Endodermal cell (in vitro differentiated cells): ENCODE measurements around the gene NAV2. TPM values are rescaled to one million over a fixed set of nuclear protein-coding genes. Genes with fewer than 3 reads are reported as not detected.

Experiments used
- DNase-seq: peaks from one replicate; pipeline ENCODE4 v3.0.0-alpha.2; 2017
- H3K27ac ChIP-seq: 2 replicates; pipeline ENCODE4 v1.5.1; 2013; ENCODE audit warnings: mild to moderate bottlenecking, low read depth, low read length, moderate library complexity
- H3K27me3 ChIP-seq: 2 replicates; pipeline ENCODE4 v1.6.1; 2013; ENCODE audit warnings: mild to moderate bottlenecking, low read length, moderate library complexity; ENCODE audit not compliant: insufficient read depth, control insufficient read depth, poor library complexity, severe bottlenecking
- H3K36me3 ChIP-seq: 2 replicates; pipeline ENCODE4 v1.7.0; 2013; ENCODE audit warnings: mild to moderate bottlenecking, low read length, moderate library complexity; ENCODE audit not compliant: control insufficient read depth, insufficient read depth
- H3K4me1 ChIP-seq: one replicate; pipeline ENCODE4 v1.7.0; 2013; ENCODE audit warnings: low read length; ENCODE audit not compliant: control insufficient read depth, insufficient read depth
- H3K4me3 ChIP-seq: 2 replicates; pipeline ENCODE4 v1.5.1; 2013; ENCODE audit warnings: mild to moderate bottlenecking, low read length, moderate library complexity
- H3K9ac ChIP-seq: 2 replicates; pipeline ENCODE4 v1.6.1; 2013; ENCODE audit warnings: mild to moderate bottlenecking, low read length, moderate library complexity; ENCODE audit not compliant: poor library complexity, severe bottlenecking; ENCODE audit errors: extremely low read depth
- H3K9me3 ChIP-seq: 2 replicates; pipeline ENCODE4 v1.6.1; 2013; ENCODE audit warnings: mild to moderate bottlenecking, low read length, moderate library complexity; ENCODE audit not compliant: control insufficient read depth
- H3K27ac Mint-ChIP-seq: 2 replicates; pipeline ENCODE4 v1.8.0; 2020; ENCODE audit warnings: mixed read lengths
- H3K27me3 Mint-ChIP-seq: 2 replicates; pipeline ENCODE4 v1.8.0; 2021; ENCODE audit warnings: mild to moderate bottlenecking, mixed read lengths; ENCODE audit not compliant: insufficient read depth
- H3K36me3 Mint-ChIP-seq: 2 replicates; pipeline ENCODE4 v1.8.0; 2020; ENCODE audit warnings: low read depth, mixed read lengths
- H3K4me1 Mint-ChIP-seq: 2 replicates; pipeline ENCODE4 v1.8.0; 2020; ENCODE audit warnings: mixed read lengths
- H3K4me3 Mint-ChIP-seq: 2 replicates; pipeline ENCODE4 v1.8.0; 2020; ENCODE audit warnings: mild to moderate bottlenecking, moderate library complexity, mixed read lengths
- H3K9me3 Mint-ChIP-seq: 2 replicates; pipeline ENCODE4 v1.8.0; 2020; ENCODE audit warnings: mild to moderate bottlenecking, mixed read lengths
- WGBS, 2 experiments: methylation state at CpG; one replicate each; pipeline versions ENCODE4 v1.1.5 to v1.1.7; 2013; ENCODE audit warnings: missing lambda C conversion rate in 2 of 2, mixed read lengths in 1 of 2; ENCODE audit not compliant: insufficient coverage in 1 of 2, insufficient read length in 1 of 2; 5-methylcytosine and 5-hydroxymethylcytosine counted together
- total RNA-seq, 2 donors: library from RNA; stranded (reverse); fragmentation: NEBNext Ultra II Directional in 1 of 2; extraction: Animal tissue kit (Norgen Biotek cat#: 25700) in 1 of 2; gene quantifications; 2 replicates in 1 of 2; 3 replicates in 1 of 2; pipeline ENCODE4 v1.2.1, GENCODE V29; 2021
- TF ChIP-seq, protein P1 (sequence below): fragments of 200-600 bp; sonication (generic); conservative IDR thresholded peaks from 2 replicates; pipeline ENCODE4 v1.5.0; 2021; ENCODE audit warnings: antibody characterized with exemption, mild to moderate bottlenecking

The NAV2 gene
- total RNA-seq, 2 donors from 2014 or later = 37.1 to 42.4 TPM

DNA sequence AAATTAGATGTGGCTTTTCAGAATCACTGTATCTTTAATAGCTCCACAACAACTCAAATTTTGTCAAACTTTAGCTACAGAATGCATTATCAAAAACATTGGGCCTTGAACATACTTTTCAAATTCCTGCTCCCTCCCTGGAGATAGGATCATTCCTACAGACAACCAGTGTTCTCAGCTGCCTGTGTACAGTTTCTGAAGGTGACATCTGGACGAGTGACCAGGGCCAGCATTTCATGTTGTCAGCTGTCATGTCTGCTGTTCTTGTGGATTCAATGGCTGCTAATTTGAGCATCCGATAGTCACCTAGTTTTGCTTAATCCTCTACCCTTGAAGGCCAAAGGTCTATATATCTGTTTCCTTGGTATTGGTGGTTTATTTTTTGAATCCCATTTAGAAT, 259.5 kb downstream of the NAV2 start:
- Histone ChIP-seq H3K27ac (no peak overlapping the region), H3K9me3 (no peaks in the 10 kb centered on the region), H3K27me3 (no peaks in the 10 kb centered on the region), H3K4me1 (peaks cover 4% of the 10 kb centered on the region), H3K9ac (no peak overlapping the region), H3K4me3 (no peak overlapping the region), H3K36me3 (no peaks in the 10 kb centered on the region)
- 92 to 93% methylated on average over 1 of the region's 2 CpGs for WGBS, 2 experiments
- DNase-seq = no peak
- Mint-ChIP-seq H3K4me3 (no peak overlapping the region), H3K27me3 (no peaks in the 10 kb centered on the region), H3K36me3 (no peaks in the 10 kb centered on the region), H3K27ac (no peak overlapping the region), H3K4me1 (peaks cover 21% of the 10 kb centered on the region), H3K9me3 (no peaks in the 10 kb centered on the region)
- TF ChIP-seq, protein P1, sequence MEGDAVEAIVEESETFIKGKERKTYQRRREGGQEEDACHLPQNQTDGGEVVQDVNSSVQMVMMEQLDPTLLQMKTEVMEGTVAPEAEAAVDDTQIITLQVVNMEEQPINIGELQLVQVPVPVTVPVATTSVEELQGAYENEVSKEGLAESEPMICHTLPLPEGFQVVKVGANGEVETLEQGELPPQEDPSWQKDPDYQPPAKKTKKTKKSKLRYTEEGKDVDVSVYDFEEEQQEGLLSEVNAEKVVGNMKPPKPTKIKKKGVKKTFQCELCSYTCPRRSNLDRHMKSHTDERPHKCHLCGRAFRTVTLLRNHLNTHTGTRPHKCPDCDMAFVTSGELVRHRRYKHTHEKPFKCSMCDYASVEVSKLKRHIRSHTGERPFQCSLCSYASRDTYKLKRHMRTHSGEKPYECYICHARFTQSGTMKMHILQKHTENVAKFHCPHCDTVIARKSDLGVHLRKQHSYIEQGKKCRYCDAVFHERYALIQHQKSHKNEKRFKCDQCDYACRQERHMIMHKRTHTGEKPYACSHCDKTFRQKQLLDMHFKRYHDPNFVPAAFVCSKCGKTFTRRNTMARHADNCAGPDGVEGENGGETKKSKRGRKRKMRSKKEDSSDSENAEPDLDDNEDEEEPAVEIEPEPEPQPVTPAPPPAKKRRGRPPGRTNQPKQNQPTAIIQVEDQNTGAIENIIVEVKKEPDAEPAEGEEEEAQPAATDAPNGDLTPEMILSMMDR = no peak

DNA sequence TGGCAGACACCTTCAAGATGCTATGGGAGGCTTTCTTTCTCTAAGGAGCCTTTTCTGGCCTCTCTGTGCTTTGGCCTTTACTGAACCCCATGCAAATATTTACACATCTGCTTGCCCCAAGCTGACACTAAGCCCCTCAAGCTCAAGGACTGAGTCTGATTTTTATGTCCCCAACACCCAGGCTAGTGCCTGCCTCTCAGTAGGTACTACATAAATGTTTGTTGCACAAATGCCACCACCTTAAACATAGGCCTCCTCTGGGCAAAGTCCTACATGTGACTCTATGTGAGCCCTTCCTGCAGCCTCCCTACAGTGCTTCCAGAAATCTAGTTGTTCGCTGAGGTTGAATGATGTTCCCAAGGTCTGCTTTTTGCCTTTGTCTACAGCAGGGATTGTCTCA, 260.0 kb downstream of the NAV2 start:
- no peak overlapping the region for H3K4me3 Mint-ChIP-seq
- H3K36me3 Mint-ChIP-seq = no peaks in the 10 kb centered on the region
- WGBS, 2 experiments = 94 to 100% methylated on average over 1 of the region's 1 CpG
- H3K4me1 ChIP-seq = peaks cover 4% of the 10 kb centered on the region
- DNase-seq = no peak
- no peak overlapping the region for H3K27ac ChIP-seq
- peaks cover 21% of the 10 kb centered on the region for H3K4me1 Mint-ChIP-seq
- H3K27me3 ChIP-seq = no peaks in the 10 kb centered on the region
- H3K4me3 ChIP-seq = no peak overlapping the region
- H3K9me3 ChIP-seq = no peaks in the 10 kb centered on the region
- H3K9me3 Mint-ChIP-seq = no peaks in the 10 kb centered on the region
- H3K27ac Mint-ChIP-seq = no peak overlapping the region
- no peak overlapping the region for H3K9ac ChIP-seq
- H3K36me3 ChIP-seq = no peaks in the 10 kb centered on the region
- H3K27me3 Mint-ChIP-seq = no peaks in the 10 kb centered on the region
- TF ChIP-seq, protein P1 = no peak

DNA sequence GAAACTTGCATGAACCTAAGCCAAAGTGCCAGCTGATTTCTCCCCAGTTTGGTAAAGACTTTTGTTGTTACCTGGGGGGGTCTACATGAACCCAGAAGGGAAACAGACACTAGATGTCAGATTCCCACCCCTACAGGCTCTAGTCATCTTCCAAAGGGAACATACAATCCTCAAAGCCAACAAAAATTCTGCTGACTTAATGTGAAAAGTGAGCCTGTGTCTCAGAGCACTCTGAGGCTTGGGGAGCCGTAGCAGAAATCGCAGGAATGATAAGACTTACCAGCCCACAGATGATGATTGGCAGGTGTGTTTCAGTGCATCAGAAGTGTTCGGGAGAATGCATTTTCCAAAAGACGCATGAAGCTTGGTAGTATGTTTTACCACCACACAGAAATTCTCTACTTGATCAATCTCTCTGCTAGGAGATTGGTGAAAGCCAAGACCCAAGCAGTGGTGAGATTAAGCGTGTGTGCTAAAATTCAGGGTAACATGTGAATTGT, 260.5 kb downstream of the NAV2 start:
- DNase-seq = no peak
- Histone ChIP-seq H3K36me3 (no peaks in the 10 kb centered on the region), H3K27me3 (no peaks in the 10 kb centered on the region), H3K27ac (no peak overlapping the region), H3K9ac (no peak overlapping the region), H3K9me3 (no peaks in the 10 kb centered on the region), H3K4me1 (peaks cover 4% of the 10 kb centered on the region), H3K4me3 (no peak overlapping the region)
- TF ChIP-seq, protein P1 = no peak
- no peaks in the 10 kb centered on the region for H3K9me3 Mint-ChIP-seq
- peaks cover 19% of the 10 kb centered on the region for H3K4me1 Mint-ChIP-seq
- WGBS, 2 experiments = 98% methylated on average over 4 to 5 of the region's 5 CpGs
- no peaks in the 10 kb centered on the region for H3K36me3 Mint-ChIP-seq
- no peak overlapping the region for H3K4me3 Mint-ChIP-seq
- no peak overlapping the region for H3K27ac Mint-ChIP-seq
- no peaks in the 10 kb centered on the region for H3K27me3 Mint-ChIP-seq
